ENCODE data around the gene CLTCL1.
"Not testable (repeated sequence)": the region's sequence is repeated elsewhere in the genome, so short reads cannot be mapped to it uniquely, and the experiment has no call there.

Gene CLTCL1

DNA sequence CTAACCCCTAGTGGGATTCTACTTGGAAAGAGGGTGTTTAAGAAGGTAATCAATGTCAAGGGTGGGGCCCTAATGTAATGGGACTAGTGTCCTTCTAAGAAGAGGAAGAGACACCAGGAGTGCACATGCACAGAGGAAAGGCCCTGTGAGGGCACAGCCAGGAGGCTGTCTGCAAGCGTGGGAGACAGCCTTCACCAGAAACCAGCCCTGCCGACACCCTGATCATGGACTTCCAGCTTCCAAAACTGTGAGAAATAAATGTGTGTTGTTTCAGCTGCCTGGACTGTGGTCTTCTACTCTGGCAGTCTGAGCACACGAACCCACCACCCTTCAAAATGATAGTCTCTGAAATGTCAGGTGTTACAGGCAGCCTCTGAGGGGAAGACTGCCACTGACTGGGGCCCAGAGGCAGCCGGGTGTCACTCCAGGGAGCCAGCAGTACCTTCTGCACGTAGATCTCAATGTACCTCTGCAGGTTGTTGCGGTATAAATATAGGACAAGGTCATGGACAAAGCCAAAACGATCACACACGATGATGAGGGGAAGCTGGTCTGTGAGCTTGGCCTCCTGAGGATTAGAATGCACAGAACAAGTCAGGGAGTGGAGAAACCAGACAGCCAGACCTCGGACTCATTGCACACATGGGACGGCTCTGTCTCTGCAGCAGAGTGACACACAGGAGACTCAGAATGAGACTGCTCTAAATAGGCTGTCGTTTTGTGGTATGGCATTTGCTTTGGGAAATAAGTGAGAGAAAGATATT is 69.1 kb downstream of the CLTCL1 start:
- in situ Hi-C loops (cut with HindIII; ENCODE audit: low sequenced_read_pairs): no loop called here

DNA sequence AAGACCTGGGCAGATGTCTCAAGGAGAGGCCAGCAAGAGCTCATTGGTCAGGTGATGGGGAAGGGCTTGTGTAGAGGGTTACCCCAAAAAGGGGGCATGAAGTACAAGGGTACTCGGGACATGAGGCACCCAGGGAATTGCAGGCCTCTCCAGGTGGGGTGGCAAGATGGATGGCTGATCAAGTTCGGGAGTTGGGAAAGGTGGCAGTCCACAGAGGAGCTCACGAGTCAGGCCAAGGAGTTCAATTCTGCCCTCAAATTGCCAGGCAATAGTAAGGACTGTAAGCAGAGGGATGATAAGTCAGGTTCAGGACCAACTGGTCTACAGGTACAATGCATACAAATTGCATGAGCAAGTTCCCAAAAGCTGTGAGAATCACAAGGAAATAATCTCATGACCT is 70.7 kb downstream of the CLTCL1 start:
- in situ Hi-C loops (cut with HindIII; ENCODE audit: low sequenced_read_pairs): no loop called here

DNA sequence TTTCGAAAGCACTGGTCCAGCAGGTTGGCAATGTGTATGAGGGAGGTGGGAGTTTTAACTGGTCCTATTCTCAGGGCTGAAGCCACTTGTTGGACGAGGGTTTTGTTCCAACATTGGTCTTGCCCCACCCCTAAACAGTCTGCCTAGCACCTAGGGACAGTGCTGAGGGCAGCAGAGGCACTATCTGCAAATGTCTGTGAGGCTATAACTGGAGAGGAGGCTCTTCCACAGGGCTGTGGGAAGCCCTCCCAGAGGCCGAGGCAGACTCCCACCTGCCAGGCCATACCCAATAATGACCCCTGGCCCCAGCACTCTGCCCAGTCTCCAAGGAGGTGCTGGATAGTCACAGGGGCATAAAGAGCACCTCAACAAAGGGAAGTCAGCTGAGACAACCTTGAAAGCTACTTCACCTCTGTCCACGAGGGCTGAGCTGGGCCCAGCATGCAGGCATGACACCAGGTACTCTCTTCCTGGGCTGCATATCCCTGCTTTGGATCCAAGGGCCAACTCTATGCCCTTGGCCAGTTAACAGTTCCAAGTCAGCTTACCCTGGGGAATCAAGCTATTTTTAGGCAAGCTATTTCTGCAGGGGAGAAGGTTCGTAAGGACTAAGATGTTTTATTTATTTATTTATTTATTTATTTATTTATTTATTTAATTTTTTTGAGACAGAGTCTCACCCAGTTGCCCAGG is 72.8 kb downstream of the CLTCL1 start:
- in situ Hi-C loops (cut with HindIII; ENCODE audit: low sequenced_read_pairs): no loop called here

DNA sequence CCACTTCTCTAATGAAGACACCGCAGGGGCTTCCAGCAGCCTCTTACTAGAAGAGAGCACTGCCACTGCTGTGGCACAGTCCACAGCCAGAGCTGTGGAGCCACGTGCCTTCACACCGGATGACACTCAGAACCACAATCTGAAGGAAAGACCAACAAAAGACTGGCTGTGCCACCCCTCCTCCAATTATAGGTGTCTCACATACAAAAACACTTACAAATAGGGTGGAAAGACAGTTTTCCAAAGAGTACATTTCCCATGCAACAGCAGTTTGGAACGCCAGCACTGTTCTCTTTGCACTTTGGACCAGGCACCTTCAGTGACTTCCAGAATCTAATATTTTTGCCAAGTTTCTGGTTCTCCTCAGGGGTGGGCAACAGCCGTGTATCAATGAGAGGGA is 74.9 kb downstream of the CLTCL1 start:
- in situ Hi-C loops (cut with HindIII; ENCODE audit: low sequenced_read_pairs): no loop called here

DNA sequence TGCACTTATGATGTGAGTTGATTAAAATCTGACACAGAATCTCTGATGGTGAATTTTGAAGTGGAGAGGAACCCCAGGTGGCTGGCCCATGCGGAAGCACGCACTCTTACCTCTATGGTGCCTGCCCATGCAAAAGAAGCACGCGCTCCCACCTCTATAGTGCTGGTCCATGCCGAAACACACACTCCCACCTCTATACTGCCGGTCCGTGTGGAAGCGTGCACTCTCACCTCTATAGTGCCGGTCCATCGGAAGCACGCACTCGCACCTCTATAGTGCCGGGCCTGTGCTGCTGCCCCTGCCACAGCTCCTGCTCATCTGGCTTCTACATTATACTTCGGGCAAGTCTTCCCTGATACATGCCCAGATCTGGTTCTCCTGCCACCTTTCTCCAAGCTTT is 76.2 kb downstream of the CLTCL1 start:
- in situ Hi-C loops (cut with HindIII; ENCODE audit: low sequenced_read_pairs): no loop called here

DNA sequence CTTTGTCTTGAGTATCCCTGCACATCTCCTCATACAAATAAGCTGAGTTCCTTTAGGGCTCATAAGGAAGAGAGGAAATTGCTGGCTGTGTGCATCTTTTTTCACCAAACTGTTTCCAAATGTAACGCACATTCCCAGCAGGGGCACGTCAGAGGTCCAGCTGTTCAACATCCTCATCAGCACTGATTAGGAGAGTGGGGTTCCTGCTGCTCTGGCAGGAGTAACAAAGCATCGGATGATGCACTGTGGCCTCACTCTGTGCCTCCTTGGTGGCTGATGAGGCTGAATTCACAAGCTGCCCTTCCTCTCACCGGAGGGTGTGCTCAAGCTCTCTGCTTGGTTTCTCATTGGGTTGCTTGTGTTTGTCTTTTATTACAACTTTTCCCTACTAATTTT is 77.4 kb downstream of the CLTCL1 start:
- in situ Hi-C loops (cut with HindIII; ENCODE audit: low sequenced_read_pairs): no loop called here

DNA sequence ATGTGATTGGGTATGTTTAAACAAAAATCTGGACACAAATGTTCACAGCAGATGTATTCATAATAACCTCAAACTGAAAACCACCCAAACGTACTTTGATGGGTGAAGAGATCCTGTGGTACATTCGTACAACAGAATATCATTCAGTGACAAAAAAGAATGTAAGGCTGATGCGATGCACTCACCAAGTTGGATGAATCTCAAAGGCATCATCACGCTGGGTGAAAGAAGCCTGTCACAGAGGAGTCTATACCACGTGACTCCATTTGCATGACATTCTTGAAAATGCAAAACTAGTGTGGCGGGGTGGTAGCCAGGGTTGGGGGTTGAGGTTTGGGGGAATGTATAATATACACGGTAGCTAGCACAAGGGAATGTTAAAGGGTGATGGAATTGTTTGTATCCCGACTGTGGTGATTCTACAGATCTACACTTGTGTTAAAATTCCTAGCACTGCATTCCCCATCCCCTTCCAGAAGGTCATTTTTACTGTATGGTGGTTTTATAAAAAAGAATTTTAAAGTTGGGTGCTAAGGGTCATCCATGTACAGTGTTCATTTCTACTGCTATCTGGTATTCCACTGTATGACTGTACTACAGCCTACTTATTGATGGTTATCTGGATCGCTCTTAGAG is 78.0 kb downstream of the CLTCL1 start:
- in situ Hi-C loops (cut with HindIII; ENCODE audit: low sequenced_read_pairs): no loop called here

DNA sequence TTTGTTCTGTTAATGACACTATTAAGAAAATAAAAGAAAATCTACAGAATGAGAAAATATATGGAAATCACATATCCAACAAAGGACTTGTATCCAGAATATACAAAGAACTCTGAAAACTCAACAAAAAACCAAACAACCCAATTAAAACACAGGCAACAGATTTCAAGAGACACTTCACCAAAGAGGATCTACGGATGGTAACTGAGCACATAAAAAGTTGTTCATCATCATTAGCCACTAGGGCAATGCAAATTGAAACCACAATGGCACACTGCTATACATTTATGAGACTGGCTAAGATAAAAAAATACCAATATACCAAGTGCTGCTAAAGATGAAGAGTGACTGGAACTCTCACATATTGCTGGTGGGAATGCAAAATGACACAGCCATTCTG is 78.5 kb downstream of the CLTCL1 start:
- in situ Hi-C loops (cut with HindIII; ENCODE audit: low sequenced_read_pairs): no loop called here

DNA sequence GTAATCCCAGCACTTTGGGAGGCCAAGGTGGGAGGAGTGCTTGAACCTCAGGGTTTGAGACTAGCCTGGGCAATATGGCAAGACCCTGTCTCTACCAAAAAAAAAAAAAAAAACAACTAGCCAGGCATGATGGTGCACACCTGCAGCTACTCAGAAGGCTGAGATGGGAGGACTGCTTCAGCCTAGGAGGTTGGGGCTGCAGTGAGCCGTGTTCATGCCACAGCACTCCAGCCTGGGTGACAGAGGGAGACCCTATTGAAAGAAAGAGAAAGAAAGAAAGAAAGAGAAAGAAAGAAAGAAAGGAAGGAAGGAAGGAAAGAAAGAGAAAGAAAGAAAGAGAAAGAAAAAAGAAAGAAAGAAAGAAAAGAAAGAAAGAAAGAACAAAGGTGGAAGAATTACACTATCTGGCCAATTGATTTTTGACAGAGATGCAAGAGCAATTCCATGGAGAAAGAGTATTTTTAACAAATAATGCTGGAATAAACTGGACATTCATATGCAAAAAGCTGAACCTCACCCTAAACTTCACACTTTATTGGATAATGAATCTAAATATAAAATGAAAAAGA is 79.1 kb downstream of the CLTCL1 start:
- in situ Hi-C loops (cut with HindIII; ENCODE audit: low sequenced_read_pairs): no loop called here

DNA sequence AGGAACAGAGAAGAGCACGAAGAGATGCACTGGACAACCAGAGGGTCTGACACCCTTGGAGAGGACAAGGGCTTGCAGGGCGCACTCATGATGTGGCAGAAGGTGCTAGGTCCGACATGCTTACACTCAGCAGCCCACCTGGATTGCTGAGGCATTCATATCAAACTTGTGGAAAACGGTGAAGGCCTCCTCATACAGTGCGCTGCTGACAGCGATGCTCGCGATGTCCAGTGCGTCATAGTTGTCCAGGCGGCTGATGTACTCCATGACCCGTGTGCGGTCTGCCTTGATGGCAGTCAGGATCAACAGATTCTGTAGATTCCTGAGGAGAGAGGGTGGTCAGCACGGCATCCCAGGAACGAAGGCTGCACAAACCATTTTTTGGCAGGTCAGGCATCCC is 81.3 kb downstream of the CLTCL1 start:
- in situ Hi-C loops (cut with HindIII; ENCODE audit: low sequenced_read_pairs): no loop called here

DNA sequence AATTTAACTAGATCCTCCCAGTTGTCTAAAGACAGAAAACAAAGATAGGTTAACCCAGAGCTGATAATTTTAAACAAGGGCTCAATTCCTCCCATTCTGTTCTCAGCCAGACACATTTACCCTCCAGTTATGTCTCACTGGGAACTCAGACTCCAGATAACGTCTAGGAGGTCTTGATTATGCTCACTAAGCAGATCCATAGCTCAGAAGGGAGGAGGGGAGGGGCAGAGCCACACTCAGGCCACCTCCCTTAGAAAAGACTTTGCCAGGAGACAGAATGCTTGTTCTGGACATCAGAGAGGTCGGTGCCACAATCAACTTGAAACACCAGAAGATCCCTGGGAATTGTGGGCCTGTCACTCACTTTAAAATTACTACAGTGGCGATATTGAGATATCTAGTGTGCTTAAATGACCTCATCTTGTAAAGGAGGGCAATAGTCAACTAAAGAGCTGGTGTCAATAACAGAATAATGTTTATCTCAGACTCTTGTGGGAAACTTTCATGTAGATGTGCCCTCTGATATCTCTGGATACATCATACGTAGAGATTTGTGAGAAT is 83.2 kb downstream of the CLTCL1 start:
- in situ Hi-C loops (cut with HindIII; ENCODE audit: low sequenced_read_pairs): no loop called here

DNA sequence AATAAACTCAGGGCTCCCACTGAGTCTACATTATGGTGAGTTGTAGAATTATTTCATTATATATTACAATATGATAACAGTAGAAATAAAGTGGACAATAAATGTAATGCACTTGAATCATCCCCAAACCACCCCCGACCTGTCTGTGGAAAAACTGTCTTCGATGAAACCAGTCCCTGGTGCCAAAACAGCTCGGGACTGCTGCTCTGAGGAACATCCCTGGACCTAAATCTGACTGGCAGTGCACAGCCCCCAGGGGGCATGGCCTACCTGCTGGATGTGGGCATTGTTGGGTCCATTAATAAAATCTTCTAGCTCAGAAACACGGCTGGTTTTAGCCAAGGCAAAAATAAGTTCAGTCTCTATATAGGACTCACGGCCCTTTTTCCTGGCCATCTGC is 83.6 kb downstream of the CLTCL1 start:
- in situ Hi-C loops (cut with HindIII; ENCODE audit: low sequenced_read_pairs): no loop called here

DNA sequence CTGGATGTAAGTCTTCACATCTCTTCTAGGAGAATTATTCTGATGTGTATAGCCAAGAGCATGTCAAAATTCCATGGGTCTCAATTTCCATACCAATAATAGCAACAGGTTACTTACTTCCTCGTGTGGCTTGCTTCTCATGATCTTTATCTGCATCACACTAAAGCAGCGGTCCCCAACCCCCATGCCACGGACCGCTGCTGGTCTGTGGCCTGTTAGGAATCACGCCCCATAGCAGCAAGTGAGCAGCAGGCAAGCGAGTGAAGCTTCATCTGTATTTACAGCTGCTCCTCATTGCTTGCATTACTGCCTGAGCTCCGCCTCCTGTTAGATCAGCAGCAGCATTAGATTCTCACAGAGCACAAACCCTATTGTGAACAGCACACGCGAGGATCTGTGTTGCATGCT is 84.1 kb downstream of the CLTCL1 start:
- in situ Hi-C loops (cut with HindIII; ENCODE audit: low sequenced_read_pairs): no loop called here

DNA sequence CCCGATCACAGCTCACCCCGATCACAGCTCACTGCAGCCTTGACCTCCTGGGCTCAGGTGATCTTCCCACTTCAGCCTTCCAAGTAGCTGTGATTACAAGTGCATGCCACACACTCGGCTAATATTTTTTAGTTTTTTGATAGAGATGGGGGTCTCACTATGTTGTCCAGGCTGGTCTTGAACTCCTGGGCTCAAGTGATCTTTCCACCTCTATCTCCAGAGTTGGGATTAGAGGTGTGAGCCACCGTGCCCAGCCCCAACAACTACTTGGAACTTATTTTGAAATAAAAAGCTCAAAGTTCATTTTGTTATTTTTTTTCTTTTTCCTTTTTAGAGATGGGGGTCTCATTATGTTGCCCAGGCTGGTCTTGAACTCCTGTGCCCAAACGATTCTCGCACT is 85.2 kb downstream of the CLTCL1 start:
- in situ Hi-C loops (cut with HindIII; ENCODE audit: low sequenced_read_pairs): no loop called here

DNA sequence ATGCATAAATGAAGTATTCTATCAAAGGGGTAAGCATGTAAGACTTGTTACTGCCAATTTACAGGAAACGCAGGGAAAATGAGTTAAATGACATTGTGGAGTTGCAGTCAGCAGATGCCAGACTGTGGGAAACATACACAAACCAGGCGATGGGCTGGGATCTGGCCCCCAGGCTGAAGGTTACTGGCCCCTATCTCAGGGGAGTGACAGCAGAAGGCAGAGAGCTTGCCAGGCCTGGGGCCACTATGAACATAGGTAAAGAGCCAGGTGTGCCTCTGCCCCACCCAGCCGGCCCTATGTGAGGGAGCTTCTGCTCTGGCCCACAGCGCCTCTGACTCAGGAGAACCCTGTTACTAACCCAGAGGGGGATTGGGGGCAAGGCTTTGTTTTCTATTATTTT is 86.9 kb downstream of the CLTCL1 start:
- in situ Hi-C loops (cut with HindIII; ENCODE audit: low sequenced_read_pairs): no loop called here

DNA sequence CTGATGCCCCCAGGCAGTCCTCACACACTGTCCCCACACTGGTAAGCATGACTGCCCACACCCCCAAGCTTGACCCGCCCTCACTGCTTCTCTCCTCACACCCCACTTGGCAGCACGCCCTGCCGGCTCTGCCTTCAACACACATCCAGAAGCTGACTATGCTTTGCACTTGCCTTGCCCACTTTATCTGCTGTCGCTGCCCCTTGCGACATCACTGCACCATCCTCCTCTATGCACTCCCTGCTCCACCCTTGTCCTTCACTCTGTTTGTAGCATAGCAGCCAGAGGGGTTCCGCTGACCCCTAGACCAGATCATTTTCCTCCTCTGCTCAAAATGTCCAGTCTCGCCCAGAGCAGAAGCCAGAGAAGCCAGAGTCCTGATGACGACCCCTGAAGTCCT is 87.7 kb downstream of the CLTCL1 start:
- in situ Hi-C loops (cut with HindIII; ENCODE audit: low sequenced_read_pairs): no loop called here

DNA sequence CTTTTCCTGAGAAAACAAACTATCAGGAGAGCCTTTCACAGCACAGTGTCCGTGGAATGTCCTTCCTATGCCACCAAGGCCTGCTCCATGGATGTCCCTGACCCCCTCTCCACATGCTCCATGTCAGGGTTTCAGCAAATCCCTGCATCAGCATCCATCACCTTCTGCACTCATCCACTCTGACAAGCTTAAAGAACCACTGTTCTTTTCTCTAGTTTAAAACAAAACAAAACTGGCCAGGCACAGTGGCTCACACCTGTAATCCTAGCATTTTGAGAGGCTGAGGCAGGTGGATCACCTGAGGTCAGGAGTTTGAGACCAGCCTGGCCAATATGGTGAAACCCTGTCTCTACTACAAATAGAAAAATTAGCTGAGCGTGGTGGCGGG is 88.7 kb downstream of the CLTCL1 start:
- in situ Hi-C loops (cut with HindIII; ENCODE audit: low sequenced_read_pairs): not testable (repeated sequence)

DNA sequence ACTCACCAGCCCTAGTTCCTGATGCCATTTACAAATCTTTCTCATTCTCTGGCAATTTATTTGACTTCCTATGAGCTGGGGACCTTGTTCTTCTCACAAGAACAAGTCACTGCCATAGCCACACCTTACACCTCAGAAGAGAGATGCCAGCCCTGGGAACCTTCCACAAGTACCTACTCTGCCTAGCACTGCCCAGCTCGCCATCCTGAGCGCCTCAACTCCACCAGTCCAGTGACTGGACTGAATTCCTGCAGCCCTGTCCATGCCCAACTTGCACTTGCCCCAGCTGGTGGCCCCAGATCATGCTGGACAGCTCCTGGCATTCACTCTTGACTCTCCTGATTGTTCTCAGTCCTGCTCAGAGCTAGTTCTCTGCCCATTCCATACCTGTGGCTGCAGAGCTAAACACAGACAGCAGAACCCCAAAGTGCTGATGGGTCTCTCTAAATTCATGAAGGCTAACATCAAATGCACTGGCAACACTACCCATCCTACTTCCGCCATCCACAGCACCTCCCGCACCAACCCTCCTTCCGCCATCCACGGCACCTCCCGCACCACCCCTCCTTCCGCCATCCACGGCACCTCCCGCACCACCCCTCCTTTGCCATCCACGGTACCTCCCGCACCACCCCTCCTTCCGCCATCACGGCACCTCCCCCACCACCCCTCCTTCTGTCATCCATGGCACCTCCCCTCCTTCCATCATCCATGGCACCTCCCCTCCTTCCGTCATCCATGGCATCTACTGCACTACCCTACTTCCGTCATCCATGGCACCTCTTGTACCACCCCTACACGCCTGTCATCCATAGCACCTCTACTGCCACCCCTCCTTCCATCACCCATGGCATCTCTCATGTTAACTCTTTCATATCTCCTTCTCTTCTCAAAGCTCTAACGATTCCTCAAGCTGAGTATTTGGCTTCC is 89.4 kb downstream of the CLTCL1 start:
- in situ Hi-C loops (cut with HindIII; ENCODE audit: low sequenced_read_pairs): no loop called here

DNA sequence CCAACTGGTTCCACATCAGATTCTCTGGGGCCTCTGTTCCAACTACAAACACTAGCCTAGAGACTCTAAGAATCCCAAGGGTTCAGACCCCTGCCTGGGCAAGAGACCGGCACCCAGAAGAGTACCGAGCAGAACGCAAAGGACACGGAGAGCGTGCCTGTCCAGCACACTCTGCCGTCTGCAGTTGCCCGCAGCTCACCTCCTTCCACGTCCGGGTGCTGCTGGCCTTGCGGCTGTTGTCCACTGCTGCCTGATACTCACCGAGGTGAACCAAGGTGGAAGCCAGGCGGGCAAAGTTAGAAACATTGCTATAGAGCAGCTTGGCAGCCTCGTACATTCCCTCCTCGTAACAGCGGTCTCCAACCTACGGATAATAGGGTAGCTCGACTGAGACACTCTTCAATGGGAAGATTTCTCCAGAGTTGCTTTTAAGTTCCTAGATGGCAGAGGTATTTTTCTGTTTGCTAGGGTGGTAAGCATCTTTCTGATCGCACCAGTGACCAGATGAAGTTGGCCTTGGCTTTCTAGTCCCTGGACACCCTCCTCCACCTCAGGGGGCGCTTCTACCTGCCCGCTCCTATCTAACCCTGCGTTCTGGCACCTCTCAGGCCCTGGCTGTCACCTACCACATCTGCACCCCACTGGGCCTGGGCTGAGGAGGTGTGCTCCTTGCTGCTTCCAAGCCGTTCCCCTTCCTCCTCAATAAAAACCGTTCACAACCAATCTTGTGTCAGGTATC is 90.2 kb downstream of the CLTCL1 start:
- in situ Hi-C loops (cut with HindIII; ENCODE audit: low sequenced_read_pairs): no loop called here

DNA sequence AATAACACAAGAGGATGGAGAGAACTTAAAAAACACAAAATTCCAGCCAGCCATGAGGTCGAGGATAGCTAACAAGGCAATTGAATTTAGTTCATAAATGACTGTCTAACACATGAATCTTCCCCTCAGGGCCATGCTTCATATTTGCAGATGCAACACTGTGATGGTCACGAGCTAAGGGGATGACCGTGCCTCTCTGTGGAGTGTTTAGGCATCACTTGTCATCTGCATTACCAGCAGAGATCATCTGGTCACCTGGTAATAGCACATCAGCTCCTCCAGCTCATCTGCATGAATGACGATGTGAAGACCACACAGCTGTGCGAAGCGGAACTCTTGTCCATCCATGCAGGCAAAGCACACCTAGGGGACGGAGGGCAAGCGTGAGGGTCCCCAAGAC is 92.0 kb downstream of the CLTCL1 start:
- in situ Hi-C loops (cut with HindIII; ENCODE audit: low sequenced_read_pairs): no loop called here
